ENCODE measurements around the gene RESF1. TPM values are rescaled to one million over a fixed set of nuclear protein-coding genes. Genes with fewer than 3 reads are reported as not detected.

Gene RESF1, protein sequence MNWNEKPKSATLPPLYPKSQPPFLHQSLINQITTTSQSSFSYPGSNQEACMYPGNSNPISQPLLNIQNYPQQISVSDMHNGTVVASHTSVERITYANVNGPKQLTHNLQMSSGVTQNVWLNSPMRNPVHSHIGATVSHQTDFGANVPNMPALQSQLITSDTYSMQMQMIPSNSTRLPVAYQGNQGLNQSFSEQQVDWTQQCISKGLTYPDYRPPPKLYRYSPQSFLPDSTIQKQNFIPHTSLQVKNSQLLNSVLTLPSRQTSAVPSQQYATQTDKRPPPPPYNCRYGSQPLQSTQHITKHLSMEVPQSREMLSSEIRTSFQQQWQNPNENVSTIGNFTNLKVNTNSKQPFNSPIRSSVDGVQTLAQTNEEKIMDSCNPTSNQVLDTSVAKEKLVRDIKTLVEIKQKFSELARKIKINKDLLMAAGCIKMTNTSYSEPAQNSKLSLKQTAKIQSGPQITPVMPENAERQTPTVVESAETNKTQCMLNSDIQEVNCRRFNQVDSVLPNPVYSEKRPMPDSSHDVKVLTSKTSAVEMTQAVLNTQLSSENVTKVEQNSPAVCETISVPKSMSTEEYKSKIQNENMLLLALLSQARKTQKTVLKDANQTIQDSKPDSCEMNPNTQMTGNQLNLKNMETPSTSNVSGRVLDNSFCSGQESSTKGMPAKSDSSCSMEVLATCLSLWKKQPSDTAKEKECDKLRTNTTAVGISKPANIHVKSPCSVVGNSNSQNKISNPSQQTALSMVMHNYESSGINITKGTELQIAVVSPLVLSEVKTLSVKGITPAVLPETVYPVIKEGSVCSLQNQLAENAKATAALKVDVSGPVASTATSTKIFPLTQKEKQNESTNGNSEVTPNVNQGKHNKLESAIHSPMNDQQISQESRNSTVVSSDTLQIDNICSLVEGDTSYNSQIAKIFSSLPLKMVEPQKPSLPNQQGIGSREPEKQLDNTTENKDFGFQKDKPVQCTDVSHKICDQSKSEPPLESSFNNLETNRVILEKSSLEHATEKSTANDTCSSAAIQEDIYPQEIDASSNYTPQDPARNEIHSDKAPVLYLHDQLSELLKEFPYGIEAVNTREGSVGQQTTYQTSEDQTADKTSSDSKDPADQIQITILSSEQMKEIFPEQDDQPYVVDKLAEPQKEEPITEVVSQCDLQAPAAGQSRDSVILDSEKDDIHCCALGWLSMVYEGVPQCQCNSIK (N-terminal part only)
- total RNA-seq = 76.1 TPM

GRCh38 chr12:31959161-31959700 lies at the start of gene RESF1:
TSS of gene RESF1 (plus strand) at chr12:31959415. CDS start at chr12:31980956, 21,541 bp downstream.
- DNase-seq (ENCODE audit: extremely low spot score in 2 of 2) = peak in 1 of 2 donors; percentile 91
- no peak for TF ChIP-seq CTCF (IDR thresholded peaks at IDR 0.05)
- TF ChIP-seq POLR2A (IDR thresholded peaks at IDR 0.05) = peak in 1 of 2 donors; percentile 60
- peak; percentile 66 to 92 for TF ChIP-seq POLR2AphosphoS5 (IDR thresholded peaks at IDR 0.05; ENCODE audit: insufficient read depth in 1 of 2, low read depth in 1 of 2)
- Histone ChIP-seq H3K4me1 (peaks cover 49% of the 10 kb centered on the region), H3K9me3 (no peaks in the 10 kb centered on the region), H3K27ac (peak within 1 kb of the TSS; percentile 89), H3K27me3 (no peaks in the 10 kb centered on the region), H3K4me3 (peak within 1 kb of the TSS; percentile 75 to 83), H3K36me3 (peaks cover 0 to 9% of the 10 kb centered on the region in 2 donors)
- intact Hi-C loops (cut with DNase I) = no loop called here

DNA sequence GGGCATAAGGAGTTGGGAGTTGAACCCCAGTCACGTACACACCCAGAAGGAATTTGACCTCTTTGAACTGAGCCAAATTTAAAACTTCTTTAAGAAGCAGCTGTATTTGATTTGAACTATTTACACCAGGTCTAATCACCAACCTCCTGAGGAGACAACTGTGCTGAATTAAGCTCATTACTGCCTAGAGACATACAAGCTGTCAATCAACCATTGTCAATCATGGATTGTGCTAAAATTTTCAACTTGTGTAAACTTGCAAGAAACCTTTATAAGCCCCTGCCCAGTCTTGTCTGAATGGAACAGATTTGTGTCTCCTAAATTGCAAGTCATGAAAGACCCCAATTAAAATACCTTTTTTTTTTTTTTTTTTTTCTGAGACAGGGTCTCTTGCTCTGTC lies 44.3 kb upstream of the RESF1 start:
- Histone ChIP-seq H3K27ac (no peak overlapping the region), H3K27me3 (no peaks in the 10 kb centered on the region), H3K36me3 (no peaks in the 10 kb centered on the region), H3K4me3 (no peak overlapping the region), H3K4me1 (no peaks in the 10 kb centered on the region), H3K9me3 (no peaks in the 10 kb centered on the region)
- intact Hi-C loops (cut with DNase I) = no loop called here
- no peak for TF ChIP-seq POLR2A (IDR thresholded peaks at IDR 0.05)
- TF ChIP-seq POLR2AphosphoS5 (IDR thresholded peaks at IDR 0.05; ENCODE audit: insufficient read depth in 1 of 2, low read depth in 1 of 2) = no peak
- TF ChIP-seq CTCF (IDR thresholded peaks at IDR 0.05) = no peak
- DNase-seq (ENCODE audit: extremely low spot score in 2 of 2) = no peak

GRCh38 chr12:31915446-31915845 lies 43.8 kb upstream of the RESF1 start:
- Histone ChIP-seq H3K27ac (no peak overlapping the region), H3K27me3 (no peaks in the 10 kb centered on the region), H3K36me3 (no peaks in the 10 kb centered on the region), H3K9me3 (no peaks in the 10 kb centered on the region), H3K4me3 (no peak overlapping the region), H3K4me1 (no peaks in the 10 kb centered on the region)
- intact Hi-C loops (cut with DNase I) = no loop called here
- no peak for TF ChIP-seq POLR2A (IDR thresholded peaks at IDR 0.05)
- no peak for TF ChIP-seq CTCF (IDR thresholded peaks at IDR 0.05)
- TF ChIP-seq POLR2AphosphoS5 (IDR thresholded peaks at IDR 0.05; ENCODE audit: insufficient read depth in 1 of 2, low read depth in 1 of 2) = no peak
- DNase-seq (ENCODE audit: extremely low spot score in 2 of 2) = no peak

DNA sequence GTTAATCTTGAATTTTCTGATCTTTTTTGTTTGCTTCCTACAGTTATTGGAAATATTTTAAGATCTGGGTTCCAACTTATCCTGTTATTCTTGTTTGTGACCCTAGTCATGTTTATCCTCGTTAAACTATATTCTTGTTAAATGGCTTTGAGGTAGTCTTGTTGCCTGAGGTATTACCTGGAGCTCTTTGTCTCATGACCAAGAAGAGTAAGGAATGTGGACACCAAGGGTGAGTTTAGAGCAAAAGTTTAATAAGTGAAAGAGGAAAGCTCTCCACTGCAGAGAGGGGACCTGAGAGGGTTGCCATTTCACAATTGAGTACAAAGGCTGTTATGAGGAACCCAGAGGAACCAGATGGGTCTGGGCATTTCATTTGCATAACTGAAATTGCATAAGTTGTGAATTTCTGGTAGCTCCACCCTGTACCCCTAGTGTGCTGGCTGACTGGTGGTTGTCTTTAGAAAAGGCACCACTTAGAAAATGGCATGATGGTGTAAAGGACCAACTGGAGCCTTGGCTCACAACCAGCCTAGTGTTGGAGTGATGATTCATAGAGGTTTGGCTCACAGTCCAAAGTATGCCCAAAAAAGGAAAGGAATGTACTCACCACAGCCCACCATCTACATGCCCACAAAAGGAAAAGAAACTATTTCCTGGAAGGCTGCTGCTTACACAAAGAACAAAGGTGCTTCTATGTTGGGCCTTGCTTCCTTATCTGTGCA lies 36.7 kb upstream of the RESF1 start:
- Histone ChIP-seq H3K27me3 (no peaks in the 10 kb centered on the region), H3K4me1 (no peaks in the 10 kb centered on the region), H3K36me3 (no peaks in the 10 kb centered on the region), H3K27ac (no peak overlapping the region), H3K9me3 (peaks cover 15% of the 10 kb centered on the region), H3K4me3 (no peak overlapping the region)
- intact Hi-C loops (cut with DNase I) = no loop called here
- TF ChIP-seq POLR2A (IDR thresholded peaks at IDR 0.05) (no peak), POLR2AphosphoS5 (IDR thresholded peaks at IDR 0.05; ENCODE audit: insufficient read depth in 1 of 2, low read depth in 1 of 2) (no peak), CTCF (IDR thresholded peaks at IDR 0.05) (no peak)
- no peak for DNase-seq (ENCODE audit: extremely low spot score in 2 of 2)
